Mesendoderm (in vitro differentiated cells): ENCODE measurements around the gene RFX2.
A peak's percentile ranks its signal among the peaks of the same experiment; 100 is the strongest.

Experiments used
- DNase-seq: peaks from one replicate; pipeline ENCODE4 v3.0.0; 2013
- H2AK5ac ChIP-seq: 2 replicates; pipeline ENCODE4 v1.6.1; 2013; ENCODE audit warnings: low read length, inconsistent platforms
- H2BK120ac ChIP-seq: 2 replicates; pipeline ENCODE4 v1.6.1; 2013; ENCODE audit warnings: low read depth, mild to moderate bottlenecking, low read length, moderate library complexity, mixed read lengths
- H2BK15ac ChIP-seq: replicated peaks from 2 replicates; pipeline ENCODE4 v1.6.1; 2013; ENCODE audit warnings: low read depth, mild to moderate bottlenecking, moderate library complexity
- H2BK5ac ChIP-seq: 2 replicates; pipeline ENCODE4 v1.6.1; 2013; ENCODE audit warnings: low read length, inconsistent platforms
- H3K18ac ChIP-seq: 2 replicates; pipeline ENCODE4 v1.6.1; 2013; ENCODE audit warnings: mild to moderate bottlenecking, low read length, mixed read lengths
- H3K23ac ChIP-seq: one replicate; pipeline ENCODE4 v1.6.1; 2013; ENCODE audit warnings: low read length
- H3K27ac ChIP-seq: 2 replicates; pipeline ENCODE4 v1.5.1; 2013; ENCODE audit warnings: low read depth, mild to moderate bottlenecking, inconsistent platforms, low read length, moderate library complexity
- H3K27me3 ChIP-seq: 2 replicates; pipeline ENCODE4 v1.6.1; 2013; ENCODE audit warnings: low read length, control low read depth, mild to moderate bottlenecking, inconsistent platforms; ENCODE audit not compliant: insufficient read depth, poor library complexity
- H3K36me3 ChIP-seq: 2 replicates; pipeline ENCODE4 v1.6.1; 2013; ENCODE audit warnings: low read length, inconsistent platforms; ENCODE audit not compliant: control insufficient read depth, insufficient read depth
- H3K4ac ChIP-seq: one replicate; pipeline ENCODE4 v1.6.1; 2013; ENCODE audit warnings: low read depth, mild to moderate bottlenecking, low read length, moderate library complexity
- H3K4me1 ChIP-seq: 2 replicates; pipeline ENCODE4 v1.6.1; 2013; ENCODE audit warnings: low read depth, low read length, inconsistent platforms; ENCODE audit not compliant: control insufficient read depth
- H3K4me2 ChIP-seq: 2 replicates; pipeline ENCODE4 v1.6.1; 2013; ENCODE audit warnings: low read length
- H3K4me3 ChIP-seq: 2 replicates; pipeline ENCODE4 v1.5.1; 2013; ENCODE audit warnings: mild to moderate bottlenecking, low read length
- H3K56ac ChIP-seq: one replicate; pipeline ENCODE4 v1.6.1; 2013; ENCODE audit warnings: low read length
- H3K79me1 ChIP-seq: 2 replicates; pipeline ENCODE4 v1.6.1; 2013; ENCODE audit warnings: low read length, inconsistent platforms
- H3K79me2 ChIP-seq: 2 replicates; pipeline ENCODE4 v1.6.1; 2013; ENCODE audit warnings: mild to moderate bottlenecking, low read length; ENCODE audit not compliant: control insufficient read depth, insufficient read depth
- H3K9ac ChIP-seq: 2 replicates; pipeline ENCODE4 v1.6.1; 2013; ENCODE audit warnings: low read length, inconsistent platforms
- H4K5ac ChIP-seq: one replicate; pipeline ENCODE4 v1.6.1; 2013; ENCODE audit warnings: low read length
- H4K8ac ChIP-seq: one replicate; pipeline ENCODE4 v1.6.1; 2013; ENCODE audit warnings: low read depth, mild to moderate bottlenecking, control low read depth, low read length, moderate library complexity
- WGBS: extraction: QIAGEN DNeasy Blood & Tissue Kit; methylation state at CpG from one replicate; pipeline ENCODE4 v1.1.7; 2013; ENCODE audit warnings: low lambda C conversion rate, missing lambda C conversion rate; ENCODE audit not compliant: insufficient coverage; ENCODE audit errors: extremely low coverage; 5-methylcytosine and 5-hydroxymethylcytosine counted together

The RFX2 gene

DNA sequence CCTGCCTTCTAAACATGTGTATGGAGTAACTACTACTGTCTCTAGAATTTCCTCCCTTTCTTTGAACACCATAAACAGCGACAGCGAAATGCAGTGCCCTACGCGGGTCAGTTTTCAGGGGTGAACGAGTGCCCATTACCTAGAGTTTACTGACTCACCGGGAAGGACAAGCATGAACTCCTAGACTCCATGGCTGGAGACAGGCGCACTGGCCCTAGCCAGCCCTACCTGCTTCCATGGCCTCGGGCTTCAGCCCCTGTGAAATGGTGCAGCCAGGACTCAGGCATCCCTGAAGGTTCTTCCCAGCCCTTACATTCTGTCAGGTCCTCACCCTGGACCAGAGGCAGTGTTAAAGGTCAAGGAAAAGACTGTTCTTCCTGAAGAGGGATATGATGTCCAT lies 140.8 kb downstream of the RFX2 start:
- no peak overlapping the region for H3K23ac ChIP-seq
- no peak overlapping the region for H3K4ac ChIP-seq
- no peak overlapping the region for H4K8ac ChIP-seq
- no peak overlapping the region for H2AK5ac ChIP-seq
- no peaks in the 10 kb centered on the region for H3K27me3 ChIP-seq
- H4K5ac ChIP-seq = no peak overlapping the region
- H2BK120ac ChIP-seq = no peak overlapping the region
- H3K4me3 ChIP-seq = no peak overlapping the region
- no peak overlapping the region for H3K4me2 ChIP-seq
- no peaks in the 10 kb centered on the region for H3K36me3 ChIP-seq
- no peak overlapping the region for H3K27ac ChIP-seq
- peaks cover 56% of the 10 kb centered on the region for H3K79me1 ChIP-seq
- H3K79me2 ChIP-seq = peaks cover 92% of the 10 kb centered on the region
- DNase-seq = no peak
- no peak overlapping the region for H3K9ac ChIP-seq
- H2BK5ac ChIP-seq = no peak overlapping the region
- WGBS = no CpG with 5 or more reads among the region's 8 CpGs
- H3K56ac ChIP-seq = no peak overlapping the region
- no peak overlapping the region for H2BK15ac ChIP-seq
- peaks cover 11% of the 10 kb centered on the region for H3K4me1 ChIP-seq
- H3K18ac ChIP-seq = no peak overlapping the region

DNA sequence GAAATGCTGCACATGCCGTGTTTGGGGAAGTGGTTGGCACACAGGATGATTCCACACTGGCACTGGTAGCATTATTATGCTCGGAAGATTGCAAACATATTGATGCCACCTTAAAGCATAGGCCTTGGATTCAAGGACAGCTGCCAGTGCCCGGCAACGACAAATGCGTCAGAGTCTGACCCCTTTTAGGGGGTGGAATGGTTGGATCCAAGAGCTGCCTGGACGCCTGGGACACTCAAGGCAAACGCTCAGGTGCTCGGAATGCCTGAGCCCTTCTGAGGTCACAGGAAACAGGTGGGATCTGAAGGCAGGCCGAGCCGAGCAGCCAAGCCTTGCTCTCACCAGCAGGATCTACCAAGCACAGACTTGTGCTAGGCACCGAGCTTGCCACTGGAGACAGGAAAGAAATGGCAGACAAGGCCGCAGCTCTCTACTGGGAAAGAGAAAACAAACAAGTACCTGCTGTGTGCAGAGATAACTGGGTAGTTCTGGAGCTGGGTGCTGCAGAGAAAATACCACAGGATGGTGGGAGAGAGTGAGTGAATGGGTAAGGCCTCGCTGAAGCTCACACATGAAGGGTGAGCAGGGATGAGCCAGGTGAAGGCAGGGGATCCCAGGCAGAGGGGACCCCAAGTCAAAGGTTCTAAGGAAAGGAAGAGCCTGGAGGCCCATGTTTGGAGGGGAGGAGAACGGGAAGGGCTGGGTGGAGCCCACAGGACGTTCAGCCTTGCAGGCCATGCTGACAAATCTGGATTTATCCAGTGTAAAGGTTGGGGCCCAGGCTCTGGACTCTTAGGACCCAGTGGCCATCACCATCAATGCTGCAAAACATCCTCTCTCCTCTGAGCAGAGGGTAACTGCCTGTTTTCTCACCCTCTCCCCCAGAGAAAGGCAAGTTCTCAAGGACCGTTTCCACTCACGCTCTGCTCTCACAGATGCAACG lies 141.6 kb downstream of the RFX2 start:
- Histone ChIP-seq H2AK5ac (no peak overlapping the region), H3K23ac (no peak overlapping the region), H3K79me1 (peaks cover 58% of the 10 kb centered on the region), H3K4me3 (no peak overlapping the region), H3K27ac (peak overlapping the region; percentile 19), H3K4ac (no peak overlapping the region), H4K5ac (no peak overlapping the region), H3K56ac (peak overlapping the region; percentile 2), H2BK120ac (no peak overlapping the region), H3K79me2 (peaks cover 92% of the 10 kb centered on the region), H4K8ac (no peak overlapping the region), H3K36me3 (no peaks in the 10 kb centered on the region), H3K18ac (no peak overlapping the region), H2BK5ac (no peak overlapping the region), H2BK15ac (no peak overlapping the region), H3K4me2 (no peak overlapping the region), H3K27me3 (no peaks in the 10 kb centered on the region), H3K9ac (peak overlapping the region; percentile 15), H3K4me1 (peaks cover 11% of the 10 kb centered on the region)
- peak; percentile 61 for DNase-seq
- WGBS = no CpG with 5 or more reads among the region's 18 CpGs

DNA sequence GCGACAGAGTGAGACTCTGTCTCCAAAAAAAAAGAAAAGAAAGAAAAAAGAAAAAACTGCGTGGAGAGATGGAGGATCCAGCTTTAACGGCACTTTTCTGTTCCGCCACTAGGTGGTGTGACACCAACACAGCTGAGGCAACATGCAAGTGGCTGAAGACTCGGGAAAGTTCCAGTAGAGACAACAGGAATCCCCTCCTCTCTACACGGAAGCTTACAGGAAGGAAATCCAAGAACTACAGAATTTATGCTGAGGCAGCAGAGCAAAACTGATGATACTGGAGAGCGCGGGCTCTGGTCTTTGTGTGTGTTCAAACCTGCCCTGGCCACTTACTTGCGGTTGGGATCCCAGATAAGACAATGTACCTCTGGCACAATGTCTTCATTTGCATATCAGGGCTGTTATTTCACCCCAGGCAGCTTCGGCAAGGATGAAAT lies 142.3 kb downstream of the RFX2 start:
- Histone ChIP-seq H3K18ac (no peak overlapping the region), H3K4me1 (peaks cover 11% of the 10 kb centered on the region), H3K36me3 (no peaks in the 10 kb centered on the region), H2BK120ac (no peak overlapping the region), H2AK5ac (no peak overlapping the region), H3K79me1 (peaks cover 54% of the 10 kb centered on the region), H2BK15ac (no peak overlapping the region), H4K5ac (no peak overlapping the region), H2BK5ac (no peak overlapping the region), H3K56ac (peak overlapping the region; percentile 2), H3K4ac (no peak overlapping the region), H3K4me2 (no peak overlapping the region), H3K79me2 (peaks cover 91% of the 10 kb centered on the region), H4K8ac (no peak overlapping the region), H3K4me3 (no peak overlapping the region), H3K27ac (no peak overlapping the region), H3K27me3 (no peaks in the 10 kb centered on the region), H3K23ac (no peak overlapping the region), H3K9ac (no peak overlapping the region)
- WGBS = no CpG with 5 or more reads among the region's 10 CpGs
- peak; percentile 87 for DNase-seq

- no peak overlapping the region for H4K5ac ChIP-seq
- no CpG with 5 or more reads among the region's 7 CpGs for WGBS
Observed at GRCh38 chr19:5967571-5967970, 142.7 kb downstream of the RFX2 start.

GRCh38 chr19:5966941-5967340 lies 143.4 kb downstream of the RFX2 start:
- no peak overlapping the region for H2BK5ac ChIP-seq
- no peak overlapping the region for H4K5ac ChIP-seq
- H3K9ac ChIP-seq = no peak overlapping the region
- no peak overlapping the region for H3K4me2 ChIP-seq
- peaks cover 56% of the 10 kb centered on the region for H3K79me1 ChIP-seq
- H3K4ac ChIP-seq = no peak overlapping the region
- DNase-seq = no peak
- no peak overlapping the region for H2AK5ac ChIP-seq
- H3K4me1 ChIP-seq = peaks cover 16% of the 10 kb centered on the region
- no peak overlapping the region for H3K27ac ChIP-seq
- no peak overlapping the region for H3K56ac ChIP-seq
- H4K8ac ChIP-seq = no peak overlapping the region
- no peak overlapping the region for H3K4me3 ChIP-seq
- no peak overlapping the region for H2BK120ac ChIP-seq
- no CpG with 5 or more reads among the region's 9 CpGs for WGBS
- peaks cover 91% of the 10 kb centered on the region for H3K79me2 ChIP-seq
- no peak overlapping the region for H3K18ac ChIP-seq
- no peak overlapping the region for H3K23ac ChIP-seq
- H3K27me3 ChIP-seq = no peaks in the 10 kb centered on the region
- H3K36me3 ChIP-seq = no peaks in the 10 kb centered on the region
- no peak overlapping the region for H2BK15ac ChIP-seq

More at GRCh38 chr19:5967571-5967970, 142.7 kb downstream of the RFX2 start:
- no peak overlapping the region for H3K4me3 ChIP-seq
- no peak overlapping the region for H3K18ac ChIP-seq
- H3K4ac ChIP-seq = no peak overlapping the region
- no peak for DNase-seq
- peaks cover 91% of the 10 kb centered on the region for H3K79me2 ChIP-seq
- H3K27ac ChIP-seq = no peak overlapping the region
- no peak overlapping the region for H2BK120ac ChIP-seq
- H3K4me2 ChIP-seq = no peak overlapping the region
- H3K9ac ChIP-seq = no peak overlapping the region
- H3K4me1 ChIP-seq = peaks cover 12% of the 10 kb centered on the region
- H2BK5ac ChIP-seq = no peak overlapping the region
- no peak overlapping the region for H3K23ac ChIP-seq
- H3K79me1 ChIP-seq = peaks cover 55% of the 10 kb centered on the region
- no peak overlapping the region for H4K8ac ChIP-seq
- no peak overlapping the region for H2BK15ac ChIP-seq
- H3K27me3 ChIP-seq = no peaks in the 10 kb centered on the region
- peak overlapping the region; percentile 44 for H3K56ac ChIP-seq
- no peak overlapping the region for H2AK5ac ChIP-seq
- H3K36me3 ChIP-seq = no peaks in the 10 kb centered on the region
